Medulla oblongata (tissue), 1 donor: ENCODE data around the gene TEX26.

Experiments used
- DNase-seq: peaks from one replicate; pipeline ENCODE4 v3.0.0-alpha.2; 2015; ENCODE audit errors: extremely low spot score

TEX26 gene

GRCh38 chr13:31011901-31012654 lies 79.6 kb downstream of the TEX26 start:
- DNase-seq = no peak

DNA sequence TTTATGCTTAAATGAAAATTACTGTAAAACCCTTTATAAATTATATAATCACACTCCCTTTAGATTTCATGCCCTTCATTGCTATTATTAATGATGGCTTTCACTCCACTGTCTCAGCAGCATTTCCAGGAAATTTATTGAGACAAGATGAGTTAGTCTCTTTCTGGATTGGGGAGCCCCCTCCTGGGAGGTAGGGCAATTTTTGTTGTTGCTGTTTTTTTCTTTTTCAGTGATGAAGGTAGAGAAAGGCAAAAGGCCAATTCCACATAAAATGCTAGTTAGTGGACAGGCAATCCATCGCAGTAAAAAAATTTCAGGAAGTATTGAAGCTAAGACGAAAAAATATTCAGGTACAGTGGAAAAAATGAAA lies 80.2 kb downstream of the TEX26 start:
- no peak for DNase-seq

GRCh38 chr13:31014456-31014855 lies 82.0 kb downstream of the TEX26 start:
- no peak for DNase-seq

DNA sequence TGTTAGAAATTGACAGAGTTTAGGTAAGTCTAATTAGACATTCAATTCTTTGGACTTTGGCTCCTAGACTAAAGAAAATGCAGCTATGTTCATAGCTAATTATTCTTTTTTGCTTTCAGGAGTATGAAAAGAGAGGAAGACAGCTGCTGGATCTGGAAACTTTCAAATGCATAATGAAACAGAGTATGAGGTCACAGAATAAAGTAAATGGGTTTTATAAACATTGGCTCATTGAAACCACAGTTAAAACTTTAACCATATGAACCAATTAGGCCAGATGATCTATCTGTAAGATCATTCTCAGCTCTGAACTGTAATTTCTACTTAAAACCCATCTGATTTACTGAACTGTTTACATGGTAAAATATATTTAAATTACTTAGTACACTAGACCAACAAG lies 82.7 kb downstream of the TEX26 start:
- DNase-seq = no peak

- DNase-seq = no peak
These were observed 84.2 kb downstream of the TEX26 start for GRCh38 chr13:31016342-31017325.

DNA sequence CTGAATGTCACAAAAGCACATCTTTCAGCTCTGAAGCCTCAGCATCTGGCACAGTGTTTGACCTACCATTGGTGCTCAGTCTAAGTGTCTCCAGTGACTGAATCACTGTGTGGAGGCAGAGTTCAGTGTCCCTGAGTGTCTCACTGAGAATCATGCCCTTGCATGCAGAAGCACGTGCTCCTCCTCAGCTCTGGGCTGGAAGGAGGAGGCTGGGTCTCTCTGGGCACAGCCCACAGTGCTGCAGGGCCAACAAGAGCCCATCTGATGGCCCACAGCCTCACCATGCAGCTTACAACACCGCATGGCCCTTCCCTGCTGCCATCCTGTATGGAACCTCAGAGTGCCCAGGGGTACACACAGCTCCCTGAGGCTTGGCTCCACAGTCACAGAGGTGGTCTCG lies 86.1 kb downstream of the TEX26 start:
- DNase-seq = no peak

GRCh38 chr13:31020996-31021395 lies 88.5 kb downstream of the TEX26 start:
- no peak for DNase-seq

DNA sequence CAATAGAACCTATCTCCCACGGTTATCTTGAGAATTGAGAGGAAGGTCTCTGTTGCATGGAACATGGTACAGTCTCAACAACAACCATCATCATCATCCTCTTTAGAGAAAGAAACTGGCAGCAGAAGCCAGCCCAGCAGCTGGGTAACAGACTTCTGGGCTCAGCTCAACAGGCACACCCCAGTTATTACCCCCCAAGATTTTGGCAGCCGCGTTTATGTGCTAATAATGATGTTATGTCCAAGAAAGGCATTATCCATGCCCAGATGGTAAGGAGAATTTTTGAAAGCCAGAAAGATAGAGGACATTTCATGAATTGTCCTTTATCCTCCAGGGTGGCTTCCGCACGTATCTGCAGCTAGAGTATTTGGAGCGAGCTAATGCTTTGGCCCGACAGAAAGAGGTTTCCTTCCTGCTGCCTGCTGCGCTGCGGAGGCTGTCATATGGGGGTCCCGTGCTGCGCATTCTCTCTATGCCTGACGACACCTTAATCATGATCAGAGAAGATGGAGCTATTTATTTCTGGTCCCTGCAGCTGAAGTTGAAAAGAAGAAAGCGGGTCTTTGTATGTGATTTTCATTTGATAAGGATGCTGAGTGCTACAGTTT lies 89.9 kb downstream of the TEX26 start:
- DNase-seq = no peak

DNA sequence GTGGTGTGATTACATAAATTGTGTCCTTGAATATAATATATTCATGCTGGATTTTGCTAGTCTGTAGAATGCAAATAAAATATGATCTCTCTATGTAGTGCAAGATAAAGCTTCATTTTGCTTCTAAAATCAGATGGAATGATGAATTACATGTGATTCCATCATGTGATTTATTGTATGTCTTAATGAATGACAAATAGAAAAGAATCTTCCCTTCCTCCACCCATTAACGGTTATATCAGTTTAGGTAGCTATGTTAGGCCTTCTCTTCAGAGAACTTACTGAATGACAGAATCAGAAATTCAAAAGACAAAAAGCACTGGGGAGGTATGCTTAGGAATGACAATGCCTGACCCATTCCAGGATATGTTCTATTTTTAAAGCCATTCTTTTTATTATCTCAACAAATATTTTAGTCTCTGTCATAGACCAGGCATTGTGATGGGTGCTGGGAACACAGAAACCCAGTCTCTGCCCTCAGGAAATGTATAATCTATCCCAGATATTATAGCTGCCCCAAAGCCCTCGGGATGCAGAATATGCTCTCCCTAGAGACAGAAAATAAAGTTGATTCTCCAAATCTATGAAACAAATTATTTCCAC lies 90.6 kb downstream of the TEX26 start:
- DNase-seq = no peak
